Left ventricle myocardium inferior (tissue), 1 donor: Measurements from ENCODE around the gene CFD. TPM values are rescaled to one million over a fixed set of nuclear protein-coding genes. Genes with fewer than 3 reads are reported as not detected.

Experiments
- DNase-seq: peaks from one replicate; pipeline ENCODE4 v3.0.0-alpha.2; 2020
- H3K27ac ChIP-seq: fragments of 200-600 bp; replicated peaks from 2 replicates; pipeline ENCODE4 v1.8.0; 2021
- H3K27me3 ChIP-seq: fragments of 200-600 bp; 2 replicates; pipeline ENCODE4 v1.8.0; 2021; ENCODE audit warnings: low read depth
- H3K36me3 ChIP-seq: fragments of 200-600 bp; 2 replicates; pipeline ENCODE4 v1.8.0; 2021
- H3K4me1 ChIP-seq: fragments of 200-600 bp; 2 replicates; pipeline ENCODE4 v1.8.0; 2021
- H3K4me3 ChIP-seq: fragments of 200-600 bp; 2 replicates; pipeline ENCODE4 v1.8.0; 2021; ENCODE audit warnings: mild to moderate bottlenecking, moderate library complexity
- H3K9me3 ChIP-seq: fragments of 200-600 bp; replicated peaks from 2 replicates; pipeline ENCODE4 v1.8.0; 2021
- intact Hi-C: fragments of 100-400 bp; cut with micrococcal nuclease; formaldehyde crosslinking; loops from one replicate; pipeline ENCODE4 v1.11.0; 2022
- total RNA-seq: library from RNA; stranded (reverse); fragmentation: NEBNext Ultra II Directional; extraction: Animal tissue kit (Norgen Biotek cat#: 25700); gene quantifications from one replicate; pipeline ENCODE4 v1.2.1, GENCODE V29; 2021
- TF ChIP-seq, protein P1 (sequence below): fragments of 200-600 bp; IDR thresholded peaks from 2 replicates; pipeline ENCODE4 v1.8.0; 2021; ENCODE audit warnings: antibody characterized with exemption, mild to moderate bottlenecking, borderline replicate concordance
- donor health status: DM: no; HTN: yes; CAD: no; lungs with severe emphysema.

The CFD gene
- total RNA-seq, 1 donor from 2014 or later = 200 TPM

DNA sequence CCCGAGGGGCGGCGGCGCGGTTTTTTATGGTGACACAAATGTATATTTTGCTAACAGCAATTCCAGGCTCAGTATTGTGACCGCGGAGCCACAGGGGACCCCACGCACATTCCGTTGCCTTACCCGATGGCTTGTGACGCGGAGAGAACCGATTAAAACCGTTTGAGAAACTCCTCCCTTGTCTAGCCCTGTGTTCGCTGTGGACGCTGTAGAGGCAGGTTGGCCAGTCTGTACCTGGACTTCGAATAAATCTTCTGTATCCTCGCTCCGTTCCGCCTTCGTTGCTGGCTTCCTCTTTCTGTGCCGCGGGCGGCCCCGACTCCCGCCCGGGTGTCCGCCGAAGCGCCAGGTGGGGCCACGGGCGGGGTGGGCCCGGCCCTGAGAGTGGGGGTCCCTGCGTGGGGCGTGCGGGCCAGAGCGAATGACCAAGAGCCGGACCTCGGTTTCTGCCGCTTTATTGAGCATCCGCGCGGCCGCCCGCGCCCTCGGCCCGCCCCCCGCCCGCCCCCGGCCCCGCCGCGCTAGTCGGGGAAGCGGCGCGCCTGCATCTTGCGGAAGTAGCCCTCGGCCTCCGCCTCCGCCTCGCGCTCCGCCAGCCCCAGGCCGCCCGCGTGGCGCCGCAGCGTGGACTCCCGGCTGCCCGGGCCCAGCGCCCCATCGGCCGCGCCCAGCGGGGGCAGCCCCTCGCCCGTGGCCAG, 47.3 kb upstream of the CFD start:
- intact Hi-C loops = no loop called here

DNA sequence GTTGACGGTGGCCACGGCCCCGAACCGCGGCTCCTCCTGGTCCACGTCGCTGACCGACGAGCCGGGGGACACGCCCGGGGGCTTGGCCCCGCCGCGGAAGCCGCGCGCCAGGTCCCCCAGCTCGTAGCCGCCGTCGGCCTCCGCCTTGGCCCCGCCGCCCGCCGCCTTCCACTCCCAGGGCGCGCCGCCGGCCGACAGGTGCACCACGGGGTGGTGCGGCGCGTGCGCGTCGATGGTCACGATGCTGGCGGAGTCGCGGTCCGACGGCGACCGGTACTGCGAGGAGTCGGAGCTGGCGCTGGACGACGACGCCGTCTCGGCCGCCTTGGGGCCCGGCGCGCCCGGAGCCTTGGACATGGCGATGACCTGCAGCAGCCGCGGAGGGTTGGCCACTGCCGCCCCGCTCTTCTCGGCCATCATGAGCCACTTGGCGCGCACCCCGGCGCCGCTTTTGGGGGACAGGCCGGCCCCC, 46.7 kb upstream of the CFD start:
- DNase-seq = no peak

More for the DNA sequence above, 47.3 kb upstream of the CFD start:
- Histone ChIP-seq H3K4me3 (no peak overlapping the region), H3K36me3 (peaks cover 61% of the 10 kb centered on the region), H3K27me3 (no peaks in the 10 kb centered on the region), H3K9me3 (no peaks in the 10 kb centered on the region), H3K4me1 (peaks cover 1% of the 10 kb centered on the region), H3K27ac (no peak overlapping the region)
- TF ChIP-seq, protein P1, sequence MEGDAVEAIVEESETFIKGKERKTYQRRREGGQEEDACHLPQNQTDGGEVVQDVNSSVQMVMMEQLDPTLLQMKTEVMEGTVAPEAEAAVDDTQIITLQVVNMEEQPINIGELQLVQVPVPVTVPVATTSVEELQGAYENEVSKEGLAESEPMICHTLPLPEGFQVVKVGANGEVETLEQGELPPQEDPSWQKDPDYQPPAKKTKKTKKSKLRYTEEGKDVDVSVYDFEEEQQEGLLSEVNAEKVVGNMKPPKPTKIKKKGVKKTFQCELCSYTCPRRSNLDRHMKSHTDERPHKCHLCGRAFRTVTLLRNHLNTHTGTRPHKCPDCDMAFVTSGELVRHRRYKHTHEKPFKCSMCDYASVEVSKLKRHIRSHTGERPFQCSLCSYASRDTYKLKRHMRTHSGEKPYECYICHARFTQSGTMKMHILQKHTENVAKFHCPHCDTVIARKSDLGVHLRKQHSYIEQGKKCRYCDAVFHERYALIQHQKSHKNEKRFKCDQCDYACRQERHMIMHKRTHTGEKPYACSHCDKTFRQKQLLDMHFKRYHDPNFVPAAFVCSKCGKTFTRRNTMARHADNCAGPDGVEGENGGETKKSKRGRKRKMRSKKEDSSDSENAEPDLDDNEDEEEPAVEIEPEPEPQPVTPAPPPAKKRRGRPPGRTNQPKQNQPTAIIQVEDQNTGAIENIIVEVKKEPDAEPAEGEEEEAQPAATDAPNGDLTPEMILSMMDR = no peak
- DNase-seq = no peak

DNA sequence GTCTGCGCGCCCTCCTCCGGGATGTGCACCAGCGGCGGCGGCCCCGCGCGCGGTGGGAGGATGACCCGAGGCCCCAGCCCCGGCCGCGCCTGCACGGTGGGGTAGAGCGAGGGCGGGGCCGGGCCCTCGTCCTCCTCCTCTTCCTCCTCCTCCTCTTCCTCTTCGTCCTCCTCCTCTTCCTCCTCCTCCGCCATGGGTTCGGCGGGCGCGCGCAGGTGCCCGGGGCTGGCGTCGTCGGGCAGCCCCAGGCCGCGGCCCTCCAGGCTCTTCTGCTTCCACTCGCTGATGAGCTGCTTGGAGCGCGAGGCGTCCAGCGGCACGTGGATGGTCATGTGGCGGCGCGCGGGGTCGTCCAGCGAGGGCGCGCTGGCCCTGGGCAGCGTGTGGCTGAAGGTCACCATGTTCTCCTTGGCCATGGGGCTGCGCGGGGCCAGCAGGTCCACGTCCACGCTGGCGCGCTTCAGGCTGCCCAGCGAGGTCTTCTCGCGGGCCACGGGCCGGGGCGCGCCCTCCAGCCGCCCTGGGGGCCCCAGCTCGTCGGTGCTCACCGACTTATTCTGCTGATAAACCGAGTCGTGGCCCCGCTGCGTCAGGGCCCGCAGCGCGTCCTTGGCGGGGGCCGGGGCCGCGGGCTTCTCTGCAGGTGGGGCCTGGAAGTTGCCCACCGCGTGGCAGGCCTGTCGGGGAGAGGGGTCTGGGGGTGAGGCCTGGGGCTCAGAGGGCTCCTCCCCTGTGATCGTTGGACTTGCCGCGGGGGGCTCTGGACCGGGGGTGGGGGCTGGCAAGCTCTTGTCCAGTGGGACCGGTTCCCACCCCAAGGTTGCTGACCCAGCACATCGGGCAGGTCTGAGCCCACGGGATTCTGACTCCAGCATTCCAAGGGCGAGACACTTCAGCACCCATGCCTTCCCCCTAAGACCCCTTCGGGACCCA, 46.0 kb upstream of the CFD start:
- no peak for DNase-seq
- intact Hi-C loops = no loop called here
- H3K4me1 ChIP-seq = no peaks in the 10 kb centered on the region
- TF ChIP-seq, protein P1 = no peak
- H3K27ac ChIP-seq = no peak overlapping the region
- H3K4me3 ChIP-seq = no peak overlapping the region
- no peaks in the 10 kb centered on the region for H3K27me3 ChIP-seq
- no peaks in the 10 kb centered on the region for H3K9me3 ChIP-seq
- H3K36me3 ChIP-seq = peaks cover 48% of the 10 kb centered on the region

More for the DNA sequence above, 46.7 kb upstream of the CFD start:
- Histone ChIP-seq H3K9me3 (no peaks in the 10 kb centered on the region), H3K27me3 (no peaks in the 10 kb centered on the region), H3K4me1 (no peaks in the 10 kb centered on the region), H3K4me3 (no peak overlapping the region), H3K27ac (no peak overlapping the region), H3K36me3 (peaks cover 55% of the 10 kb centered on the region)
- intact Hi-C loops = no loop called here
- TF ChIP-seq, protein P1 = no peak

DNA sequence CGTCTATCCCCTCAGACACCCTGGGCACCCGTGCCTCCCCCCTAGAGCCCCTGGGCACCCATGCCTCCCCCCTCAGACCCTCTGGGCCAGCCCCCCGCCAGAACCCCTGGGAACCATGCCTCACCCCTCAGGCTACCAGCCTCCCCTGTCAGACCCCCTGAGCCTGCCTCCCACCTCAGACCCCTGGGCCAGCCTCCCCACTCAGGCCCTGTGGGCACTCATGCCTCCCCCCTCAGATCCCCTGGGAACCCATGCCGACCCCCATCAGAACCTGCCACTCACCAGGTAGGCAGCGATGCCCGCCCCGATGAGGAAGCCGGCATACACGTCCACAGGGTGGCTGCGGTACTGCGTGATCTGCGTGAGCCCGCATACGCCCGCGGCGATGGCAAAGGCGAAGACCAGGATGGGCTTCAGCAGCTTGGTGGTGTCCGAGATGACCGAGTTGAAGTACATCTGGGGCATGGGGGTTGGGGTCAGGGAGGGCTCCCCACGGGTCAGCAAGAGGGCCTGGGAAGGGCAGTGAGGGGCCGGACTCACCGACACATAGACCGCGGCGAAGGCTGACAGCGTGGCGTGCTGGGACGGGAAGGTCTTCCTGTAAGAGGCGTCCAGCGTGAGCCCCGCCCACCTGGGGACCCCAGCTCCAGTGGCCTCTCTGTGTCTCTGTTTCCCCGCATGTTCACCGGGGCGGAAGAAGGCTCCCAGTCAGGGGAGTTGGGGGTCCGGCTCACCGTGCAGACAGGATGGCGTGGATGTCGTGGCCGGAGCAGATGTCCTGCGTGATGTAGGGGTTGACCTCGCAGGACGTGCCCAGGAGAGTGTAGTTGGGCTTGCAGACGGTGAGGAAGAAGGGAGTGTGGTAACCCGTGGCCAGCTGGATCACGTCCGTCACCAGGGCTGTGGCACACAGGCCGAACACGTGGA, 45.0 kb upstream of the CFD start:
- no peaks in the 10 kb centered on the region for H3K9me3 ChIP-seq
- TF ChIP-seq, protein P1 = no peak
- H3K27me3 ChIP-seq = no peaks in the 10 kb centered on the region
- H3K4me1 ChIP-seq = no peaks in the 10 kb centered on the region
- intact Hi-C loops = no loop called here
- peaks cover 39% of the 10 kb centered on the region for H3K36me3 ChIP-seq
- H3K4me3 ChIP-seq = no peak overlapping the region
- DNase-seq = no peak
- no peak overlapping the region for H3K27ac ChIP-seq
